WTC11 (cell line): Measurements from ENCODE around the gene TPP1.

Experiments used
- ARID4B ChIP-seq: sonication (generic); formaldehyde crosslinking; IDR thresholded peaks from 2 replicates; pipeline ENCODE4 v1.8.0; 2023; ENCODE audit warnings: missing genetic modification reagents, mild to moderate bottlenecking, borderline replicate concordance
- ATF1 ChIP-seq: sonication (generic); formaldehyde crosslinking; IDR thresholded peaks from 2 replicates; pipeline ENCODE4 v1.8.1; 2023; ENCODE audit warnings: mild to moderate bottlenecking, moderate library complexity, missing genetic modification reagents
- ELF4 ChIP-seq: sonication (generic); formaldehyde crosslinking; IDR thresholded peaks from 2 replicates; pipeline ENCODE4 v1.8.1; 2022; ENCODE audit warnings: low read depth, mild to moderate bottlenecking, moderate library complexity, missing genetic modification reagents
- ETV6 ChIP-seq: sonication (generic); formaldehyde crosslinking; IDR thresholded peaks from 2 replicates; pipeline ENCODE4 v1.8.1; 2022; ENCODE audit warnings: mild to moderate bottlenecking, missing genetic modification reagents
- GRHL2 ChIP-seq: fragments of 250-450 bp; sonication (Bioruptor Pico); IDR thresholded peaks from 2 replicates; pipeline ENCODE4 v1.8.0; 2022; ENCODE audit warnings: mild to moderate bottlenecking, moderate library complexity; ENCODE audit not compliant: insufficient replicate concordance, severe bottlenecking
- PREB ChIP-seq: sonication (generic); formaldehyde crosslinking; IDR thresholded peaks from 2 replicates; pipeline ENCODE4 v1.8.1; 2022; ENCODE audit warnings: mild to moderate bottlenecking, missing genetic modification reagents, moderate library complexity, borderline replicate concordance
- SP1 ChIP-seq: sonication (generic); formaldehyde crosslinking; conservative IDR thresholded peaks from 2 replicates; pipeline ENCODE4 v1.8.1; 2022; ENCODE audit warnings: missing genetic modification reagents
- TF ChIP-seq, protein P1 (sequence below): fragments of 200-600 bp; IDR thresholded peaks from 2 replicates; pipeline ENCODE4 v1.8.0; 2022; ENCODE audit warnings: antibody characterized with exemption
- TF ChIP-seq, protein P2 (sequence below): sonication (generic); formaldehyde crosslinking; IDR thresholded peaks from 2 replicates; pipeline ENCODE4 v1.8.0; 2022; ENCODE audit warnings: mild to moderate bottlenecking, missing genetic modification reagents

GRCh38 chr11:6647836-6648235 lies 28.6 kb upstream of the TPP1 start:
- TF ChIP-seq ELF4 (CRISPR knock-in tag) (no peak), SP1 (CRISPR knock-in tag) (no peak), ARID4B (CRISPR knock-in tag) (no peak), GRHL2 (CRISPR knock-in tag) (no peak), ATF1 (CRISPR knock-in tag) (no peak), ETV6 (CRISPR knock-in tag) (no peak), PREB (CRISPR knock-in tag) (no peak)
- TF ChIP-seq, protein P1, sequence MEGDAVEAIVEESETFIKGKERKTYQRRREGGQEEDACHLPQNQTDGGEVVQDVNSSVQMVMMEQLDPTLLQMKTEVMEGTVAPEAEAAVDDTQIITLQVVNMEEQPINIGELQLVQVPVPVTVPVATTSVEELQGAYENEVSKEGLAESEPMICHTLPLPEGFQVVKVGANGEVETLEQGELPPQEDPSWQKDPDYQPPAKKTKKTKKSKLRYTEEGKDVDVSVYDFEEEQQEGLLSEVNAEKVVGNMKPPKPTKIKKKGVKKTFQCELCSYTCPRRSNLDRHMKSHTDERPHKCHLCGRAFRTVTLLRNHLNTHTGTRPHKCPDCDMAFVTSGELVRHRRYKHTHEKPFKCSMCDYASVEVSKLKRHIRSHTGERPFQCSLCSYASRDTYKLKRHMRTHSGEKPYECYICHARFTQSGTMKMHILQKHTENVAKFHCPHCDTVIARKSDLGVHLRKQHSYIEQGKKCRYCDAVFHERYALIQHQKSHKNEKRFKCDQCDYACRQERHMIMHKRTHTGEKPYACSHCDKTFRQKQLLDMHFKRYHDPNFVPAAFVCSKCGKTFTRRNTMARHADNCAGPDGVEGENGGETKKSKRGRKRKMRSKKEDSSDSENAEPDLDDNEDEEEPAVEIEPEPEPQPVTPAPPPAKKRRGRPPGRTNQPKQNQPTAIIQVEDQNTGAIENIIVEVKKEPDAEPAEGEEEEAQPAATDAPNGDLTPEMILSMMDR: no peak
- TF ChIP-seq, protein P2, sequence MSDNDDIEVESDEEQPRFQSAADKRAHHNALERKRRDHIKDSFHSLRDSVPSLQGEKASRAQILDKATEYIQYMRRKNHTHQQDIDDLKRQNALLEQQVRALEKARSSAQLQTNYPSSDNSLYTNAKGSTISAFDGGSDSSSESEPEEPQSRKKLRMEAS (CRISPR knock-in tag): no peak
